HEK293 (cell line): ENCODE data around the gene ZNF276.

Source experiments
- CTCF ChIP-seq: fragments of 450-650 bp; formaldehyde crosslinking; IDR thresholded peaks from 2 replicates; pipeline ENCODE4 v1.5.1; 2016; ENCODE audit warnings: missing biosample characterization, missing genetic modification characterization
- TCF7L2 ChIP-seq: IDR thresholded peaks from 2 replicates; pipeline ENCODE4 v1.6.1; 2011; ENCODE audit warnings: low read depth, mild to moderate bottlenecking, inconsistent platforms, low read length, moderate library complexity, borderline replicate concordance
- ZNF140 ChIP-seq: fragments of 450-650 bp; formaldehyde crosslinking; IDR thresholded peaks from 2 replicates; pipeline ENCODE4 v1.5.1; 2016; ENCODE audit warnings: missing biosample characterization, missing genetic modification characterization
- ZNF24 ChIP-seq: fragments of 450-650 bp; formaldehyde crosslinking; IDR thresholded peaks from 2 replicates; pipeline ENCODE4 v1.5.1; 2016; ENCODE audit warnings: missing biosample characterization, missing genetic modification characterization
- ZNF514 ChIP-seq: fragments of 450-650 bp; formaldehyde crosslinking; IDR thresholded peaks from 2 replicates; pipeline ENCODE4 v1.5.1; 2016; ENCODE audit warnings: missing biosample characterization, missing genetic modification characterization

DNA sequence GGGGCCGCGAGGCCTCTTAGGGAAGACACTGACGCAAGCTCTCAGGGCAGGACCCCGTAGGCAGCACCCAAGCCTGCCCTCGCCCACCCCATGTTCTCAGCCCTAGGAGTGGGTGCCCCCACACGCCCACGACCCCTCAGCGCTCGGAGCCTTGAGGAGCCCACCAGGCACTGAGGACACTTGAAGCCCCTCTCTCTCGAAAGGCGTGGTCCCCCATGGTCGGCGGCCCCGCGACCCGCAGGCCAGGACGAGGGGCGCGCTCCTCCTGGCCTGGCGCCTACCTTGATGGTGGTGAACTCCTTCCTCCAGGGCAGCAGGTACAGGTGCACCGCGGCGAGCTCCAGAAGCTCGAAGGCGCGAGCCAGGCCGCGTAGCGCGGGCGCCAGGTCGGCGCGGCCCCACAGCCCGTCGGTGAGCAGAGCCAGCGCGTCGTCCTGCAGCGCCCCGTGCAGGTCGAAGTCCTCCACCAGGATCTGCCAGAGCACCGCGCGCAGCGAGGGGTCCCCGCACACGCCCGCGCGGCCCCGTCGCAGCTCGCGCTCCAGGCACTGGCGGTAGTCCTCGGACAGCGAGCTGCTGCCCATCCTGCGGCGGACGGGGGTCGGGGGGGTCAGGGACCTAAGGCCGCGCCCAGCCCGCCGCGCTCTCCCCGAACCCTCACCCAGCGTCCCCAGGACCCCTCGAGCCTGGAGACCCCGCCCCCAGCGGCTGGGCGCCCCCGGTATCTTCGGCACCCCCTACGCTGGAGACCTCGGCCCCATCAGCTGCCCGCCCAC is 20.5 kb upstream of the ZNF276 start:
- TF ChIP-seq TCF7L2 (no peak), CTCF (tag by site-specific recombination) (no peak; the same call in 1 of the 2 replicates), ZNF140 (tag by site-specific recombination) (no peak), ZNF24 (no peak), ZNF514 (no peak)
